ENCODE data around the gene STK32C.

- TF ChIP-seq POLR2A (IDR thresholded peaks at IDR 0.05; ENCODE audit: low read depth, low read length) = no peak
- TF ChIP-seq TAF1 (IDR thresholded peaks at IDR 0.05; ENCODE audit: low read depth, low read length) = no peak
- no peak for TF ChIP-seq POLR2AphosphoS5 (IDR thresholded peaks at IDR 0.05; ENCODE audit: low read depth, low read length)
- TF ChIP-seq POU2F2 (IDR thresholded peaks at IDR 0.05; ENCODE audit: low read depth, low read length) = no peak
Observed at GRCh38 chr10:132236881-132237280, 70.9 kb downstream of the STK32C start.
